Neuronal stem cell (in vitro differentiated cells): ENCODE results near the gene POU2AF1.

Experiments
- DNase-seq: peaks from one replicate; pipeline ENCODE4 v3.0.0-alpha.2; 2013; ENCODE audit warnings: low spot score
- H2AFZ ChIP-seq: one replicate; pipeline ENCODE4 v1.6.1; 2013; ENCODE audit warnings: mild to moderate bottlenecking, low read length, inconsistent platforms
- H2AK5ac ChIP-seq: 2 replicates; pipeline ENCODE4 v1.6.1; 2013; ENCODE audit warnings: low read depth, mild to moderate bottlenecking, inconsistent platforms, low read length, moderate library complexity, mixed read lengths
- H2BK120ac ChIP-seq: 2 replicates; pipeline ENCODE4 v1.6.1; 2013; ENCODE audit warnings: low read depth, mild to moderate bottlenecking, inconsistent platforms, low read length, moderate library complexity, mixed read lengths
- H2BK12ac ChIP-seq: one replicate; pipeline ENCODE4 v1.6.1; 2013; ENCODE audit warnings: low read length, inconsistent platforms
- H2BK15ac ChIP-seq: 2 replicates; pipeline ENCODE4 v1.6.1; 2013; ENCODE audit warnings: mild to moderate bottlenecking, low read length, inconsistent platforms, mixed read lengths
- H2BK5ac ChIP-seq: one replicate; pipeline ENCODE4 v1.6.1; 2013; ENCODE audit warnings: inconsistent platforms, mild to moderate bottlenecking, low read length, moderate library complexity
- H3K14ac ChIP-seq: one replicate; pipeline ENCODE4 v1.6.1; 2013; ENCODE audit warnings: low read length, inconsistent platforms
- H3K18ac ChIP-seq: 2 replicates; pipeline ENCODE4 v1.6.1; 2013; ENCODE audit warnings: low read length, inconsistent platforms
- H3K23ac ChIP-seq: 2 replicates; pipeline ENCODE4 v1.6.1; 2013; ENCODE audit warnings: low read depth, mild to moderate bottlenecking, mixed read lengths, low read length, inconsistent platforms; ENCODE audit not compliant: poor library complexity
- H3K27ac ChIP-seq: replicated peaks from 3 replicates; pipeline ENCODE4 v1.5.1; 2013; ENCODE audit warnings: low read length, inconsistent platforms
- H3K27me3 ChIP-seq, 3 experiments: 2 replicates each; pipeline ENCODE4 v1.6.1; 2013; ENCODE audit warnings: low read length in 3 of 3, mild to moderate bottlenecking in 2 of 3, inconsistent platforms in 1 of 3, low read depth in 1 of 3, mixed read lengths in 1 of 3, moderate library complexity in 1 of 3; ENCODE audit not compliant: control insufficient read depth in 3 of 3, insufficient read depth in 3 of 3
- H3K36me3 ChIP-seq, 2 donors: replicated peaks in 1 of 2; 2 replicates each; pipeline ENCODE4 v1.6.1; 2013; ENCODE audit warnings: low read length in 2 of 2; ENCODE audit not compliant: control insufficient read depth in 2 of 2, insufficient read depth in 2 of 2
- H3K4ac ChIP-seq: 2 replicates; pipeline ENCODE4 v1.6.1; 2013; ENCODE audit warnings: inconsistent platforms, mild to moderate bottlenecking, low read length, moderate library complexity
- H3K4me1 ChIP-seq, 2 donors: 1 replicate in 1 of 2; 2 replicates in 1 of 2; pipeline ENCODE4 v1.6.1; 2013; ENCODE audit warnings: low read length in 2 of 2, low read depth in 1 of 2; ENCODE audit not compliant: control insufficient read depth in 2 of 2, insufficient read depth in 1 of 2
- H3K4me2 ChIP-seq: one replicate; pipeline ENCODE4 v1.6.1; 2013; ENCODE audit warnings: mild to moderate bottlenecking, low read length, inconsistent platforms; ENCODE audit not compliant: insufficient read depth, poor library complexity, severe bottlenecking
- H3K4me3 ChIP-seq, 2 donors: 2 replicates each; pipeline ENCODE4 v1.5.1; 2013; ENCODE audit warnings: low read length in 2 of 2, mild to moderate bottlenecking in 2 of 2, inconsistent platforms in 1 of 2, moderate library complexity in 1 of 2
- H3K79me1 ChIP-seq: one replicate; pipeline ENCODE4 v1.6.1; 2013; ENCODE audit warnings: low read depth, mild to moderate bottlenecking, inconsistent platforms, low read length, moderate library complexity
- H3K9ac ChIP-seq: one replicate; pipeline ENCODE4 v1.6.1; 2013; ENCODE audit warnings: mild to moderate bottlenecking, low read depth, low read length, inconsistent platforms; ENCODE audit not compliant: poor library complexity
- H3K9me3 ChIP-seq, 2 donors: replicated peaks in 1 of 2; 2 replicates each; pipeline versions ENCODE3 to v1.6.1; 2013; ENCODE audit warnings: low read length in 2 of 2, mild to moderate bottlenecking in 2 of 2, inconsistent platforms in 1 of 2, low read depth in 1 of 2, mixed read lengths in 1 of 2, moderate library complexity in 1 of 2; ENCODE audit not compliant: control insufficient read depth in 2 of 2, insufficient read depth in 1 of 2
- H4K8ac ChIP-seq: one replicate; pipeline ENCODE4 v1.6.1; 2013; ENCODE audit warnings: low read depth, mild to moderate bottlenecking, inconsistent platforms, low read length, moderate library complexity
- H4K91ac ChIP-seq: one replicate; pipeline ENCODE4 v1.6.1; 2013; ENCODE audit warnings: low read length, low read depth, mild to moderate bottlenecking, inconsistent platforms; ENCODE audit not compliant: poor library complexity
- WGBS, 2 donors: extraction: QIAGEN DNeasy Blood & Tissue Kit; methylation state at CpG; one replicate each; pipeline ENCODE4 v1.1.7; 2013; ENCODE audit warnings: missing lambda C conversion rate in 2 of 2, mixed read lengths in 1 of 2; ENCODE audit not compliant: insufficient read length in 2 of 2, insufficient replicate concordance in 1 of 2; ENCODE audit errors: extremely low coverage in 2 of 2; 5-methylcytosine and 5-hydroxymethylcytosine counted together

Gene POU2AF1

DNA sequence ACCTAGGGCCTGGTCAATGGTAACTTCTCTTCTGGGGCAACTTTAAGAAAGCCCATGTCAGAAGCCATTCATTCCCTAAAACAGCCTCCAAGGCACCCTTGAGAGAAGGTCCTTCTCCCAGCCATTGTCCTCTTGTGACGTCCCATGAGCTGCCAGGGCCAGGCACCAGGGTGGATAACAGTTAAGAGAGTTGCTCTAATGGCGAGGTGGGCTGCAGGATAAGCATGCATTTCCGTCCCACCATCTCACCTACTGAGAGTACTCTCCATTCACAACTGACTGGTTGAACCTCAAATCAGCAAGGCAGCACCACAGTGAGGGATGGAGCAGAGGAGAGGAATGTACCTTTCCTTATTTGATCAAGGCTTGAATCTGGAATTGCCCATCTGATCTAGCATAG lies 14.6 kb downstream of the POU2AF1 start:
- Histone ChIP-seq H3K14ac (no peak overlapping the region), H3K9me3 (no peaks in the 10 kb centered on the region), H3K4me3 (no peak overlapping the region), H2BK120ac (no peak overlapping the region), H2BK15ac (no peak overlapping the region), H3K4ac (no peak overlapping the region), H3K36me3 (no peaks in the 10 kb centered on the region), H3K79me1 (no peaks in the 10 kb centered on the region), H3K4me1 (no peaks in the 10 kb centered on the region), H3K4me2 (no peak overlapping the region), H2BK12ac (no peak overlapping the region), H4K91ac (no peak overlapping the region), H3K27me3 (no peaks in the 10 kb centered on the region), H2BK5ac (no peak overlapping the region), H3K9ac (no peak overlapping the region), H3K18ac (no peak overlapping the region), H2AK5ac (no peak overlapping the region), H3K27ac (no peak overlapping the region), H2AFZ (no peak overlapping the region), H4K8ac (no peak overlapping the region), H3K23ac (no peak overlapping the region)
- no CpG with 5 or more reads among the region's 3 CpGs for WGBS, 2 donors
- DNase-seq: no peak

DNA sequence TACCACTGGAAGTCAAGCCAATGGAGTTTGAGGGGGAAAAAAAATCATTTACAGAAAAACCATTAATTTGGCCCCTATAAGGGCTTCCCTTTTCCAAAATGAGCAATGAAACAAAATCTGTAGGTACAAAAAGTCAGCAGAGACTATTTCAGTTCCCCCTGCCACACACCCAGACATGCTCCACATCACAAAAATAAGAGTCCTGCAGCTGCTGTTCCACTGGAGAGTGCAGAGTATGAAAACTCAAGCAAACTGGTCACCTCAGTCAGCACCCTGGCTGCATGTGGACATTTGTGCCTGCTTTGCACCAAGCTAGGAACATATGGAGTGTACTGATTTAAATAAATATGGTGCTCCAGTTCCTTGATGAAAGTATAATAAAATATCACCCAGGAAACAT lies 15.1 kb downstream of the POU2AF1 start:
- Histone ChIP-seq H2BK120ac (no peak overlapping the region), H3K79me1 (no peaks in the 10 kb centered on the region), H2BK15ac (no peak overlapping the region), H4K8ac (no peak overlapping the region), H3K27me3 (no peaks in the 10 kb centered on the region), H4K91ac (no peak overlapping the region), H2AFZ (no peak overlapping the region), H3K9me3 (no peaks in the 10 kb centered on the region), H3K9ac (no peak overlapping the region), H3K36me3 (no peaks in the 10 kb centered on the region), H3K4me1 (no peaks in the 10 kb centered on the region), H2BK12ac (no peak overlapping the region), H3K18ac (no peak overlapping the region), H2AK5ac (no peak overlapping the region), H3K23ac (no peak overlapping the region), H3K4me2 (no peak overlapping the region), H3K4me3 (no peak overlapping the region), H2BK5ac (no peak overlapping the region), H3K14ac (no peak overlapping the region), H3K27ac (no peak overlapping the region), H3K4ac (no peak overlapping the region)
- no peak for DNase-seq

DNA sequence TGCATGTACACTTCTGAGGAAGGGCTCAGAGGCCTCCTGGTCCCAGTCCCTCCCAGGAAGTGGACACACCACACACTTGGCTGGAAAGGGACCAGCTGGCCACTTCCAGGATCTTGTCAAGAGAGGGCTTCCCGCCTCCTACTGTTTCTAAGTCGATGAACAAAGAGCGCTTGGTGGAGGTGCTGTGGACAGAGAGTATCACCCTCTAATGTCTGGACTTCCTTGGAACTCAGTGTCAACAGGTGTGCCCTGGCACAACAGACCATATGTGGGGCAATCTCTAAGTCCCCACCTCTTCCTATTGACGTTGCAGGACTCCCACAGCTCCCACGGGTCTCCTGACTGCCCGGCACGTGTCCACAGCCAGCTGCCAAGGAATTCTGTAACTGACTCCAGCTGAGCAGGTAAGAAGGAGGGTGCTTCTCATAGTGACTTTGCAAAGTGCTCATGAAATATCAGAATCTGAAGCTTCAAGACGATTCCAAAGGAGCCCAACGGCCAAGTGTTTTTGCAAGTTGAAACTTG lies 16.1 kb downstream of the POU2AF1 start:
- Histone ChIP-seq H2BK5ac (no peak overlapping the region), H3K9ac (no peak overlapping the region), H3K9me3 (no peaks in the 10 kb centered on the region), H3K18ac (no peak overlapping the region), H3K27ac (no peak overlapping the region), H3K4ac (no peak overlapping the region), H2AK5ac (no peak overlapping the region), H4K8ac (no peak overlapping the region), H3K23ac (no peak overlapping the region), H2BK15ac (no peak overlapping the region), H3K4me1 (no peaks in the 10 kb centered on the region), H3K4me3 (no peak overlapping the region), H2BK120ac (no peak overlapping the region), H3K14ac (no peak overlapping the region), H4K91ac (no peak overlapping the region), H3K79me1 (no peaks in the 10 kb centered on the region), H2AFZ (no peak overlapping the region), H3K36me3 (no peaks in the 10 kb centered on the region), H3K4me2 (no peak overlapping the region), H3K27me3 (no peaks in the 10 kb centered on the region), H2BK12ac (no peak overlapping the region)
- WGBS, 2 donors: no CpG with 5 or more reads among the region's 9 CpGs
- DNase-seq: no peak

DNA sequence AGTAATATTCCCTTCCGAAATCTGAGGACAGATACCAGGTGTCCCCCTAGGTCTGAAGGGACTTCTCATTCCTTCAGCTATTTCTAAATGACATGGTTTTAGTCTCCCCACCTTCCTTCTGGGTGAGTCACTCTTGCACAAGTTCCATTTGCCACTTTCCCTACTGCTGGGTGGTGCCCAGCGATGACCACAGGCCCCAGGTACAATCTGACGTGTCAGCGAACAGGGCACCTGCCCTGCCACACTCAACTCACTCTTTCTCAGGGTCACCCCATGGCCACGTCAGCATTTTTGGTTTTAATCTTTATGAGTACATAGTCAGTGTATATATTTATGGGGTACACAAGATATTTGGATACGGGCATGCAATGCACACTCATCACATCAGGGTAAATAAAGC lies 17.2 kb downstream of the POU2AF1 start:
- no peak overlapping the region for H2AFZ ChIP-seq
- WGBS, 2 donors: no CpG with 5 or more reads among the region's 6 CpGs
- no peak overlapping the region for H3K23ac ChIP-seq
- H4K91ac ChIP-seq: no peak overlapping the region
- H3K18ac ChIP-seq: no peak overlapping the region
- H3K4me3 ChIP-seq: no peak overlapping the region
- H3K9me3 ChIP-seq: no peaks in the 10 kb centered on the region
- H2BK5ac ChIP-seq: no peak overlapping the region
- H2BK120ac ChIP-seq: no peak overlapping the region
- DNase-seq: no peak
- no peak overlapping the region for H2AK5ac ChIP-seq
- no peak overlapping the region for H3K4ac ChIP-seq
- H3K36me3 ChIP-seq: no peaks in the 10 kb centered on the region
- no peak overlapping the region for H3K27ac ChIP-seq
- H3K4me2 ChIP-seq: no peak overlapping the region
- H3K4me1 ChIP-seq: no peaks in the 10 kb centered on the region
- no peak overlapping the region for H3K14ac ChIP-seq
- no peaks in the 10 kb centered on the region for H3K27me3 ChIP-seq
- no peak overlapping the region for H2BK12ac ChIP-seq
- H3K79me1 ChIP-seq: no peaks in the 10 kb centered on the region
- no peak overlapping the region for H2BK15ac ChIP-seq
- no peak overlapping the region for H3K9ac ChIP-seq
- H4K8ac ChIP-seq: no peak overlapping the region
